ENCODE measurements around the gene FAM110D.
A peak's percentile ranks its signal among the peaks of the same experiment; 100 is the strongest.

Gene FAM110D

DNA sequence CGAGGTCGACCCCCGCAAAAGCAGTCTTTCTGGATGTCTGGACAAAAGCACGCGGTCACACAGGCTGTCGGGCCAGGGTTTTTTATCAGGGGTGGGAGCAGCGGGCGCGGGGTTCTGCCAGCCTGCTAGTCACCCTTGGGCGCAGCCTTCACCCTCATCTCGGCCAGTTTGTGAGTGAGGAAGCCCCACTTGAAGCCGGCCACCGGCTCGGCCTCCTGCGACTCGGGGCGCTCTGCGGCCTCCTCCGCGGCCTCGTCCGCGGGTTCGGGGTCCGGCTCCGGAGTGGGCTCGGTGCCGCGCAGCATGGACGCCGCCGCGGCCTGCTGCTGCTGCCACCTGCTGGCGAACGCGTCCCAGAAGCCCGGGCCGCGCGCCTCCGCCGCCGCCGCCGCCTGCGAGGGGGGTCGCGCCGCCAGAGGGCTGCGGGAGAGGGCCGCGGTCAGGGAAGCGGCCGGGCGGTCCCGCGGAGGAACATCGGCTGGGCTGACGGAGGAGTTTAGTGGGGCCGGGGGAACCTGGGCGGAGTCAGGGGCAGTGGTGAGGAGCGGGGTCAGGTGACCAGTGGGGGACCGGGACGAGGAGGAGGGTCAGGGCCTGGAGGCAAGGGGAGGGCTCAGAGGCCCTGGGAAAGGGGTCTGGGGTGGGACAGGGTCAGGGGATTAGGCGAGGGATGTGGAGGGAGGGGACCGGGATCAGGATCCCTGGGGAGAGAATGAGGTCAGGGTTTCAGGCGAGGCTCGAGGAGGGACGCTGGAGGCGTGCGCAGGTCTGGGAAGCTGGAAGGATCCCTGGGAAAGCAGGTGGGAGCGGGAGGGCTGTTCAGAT, 5.4 kb downstream of the FAM110D start:
- ATAC-seq: peak; percentile 66 to 69

- ATAC-seq: no peak
Observed at GRCh38 chr1:26164861-26165842, 6.3 kb downstream of the FAM110D start.

GRCh38 chr1:26166719-26167281, 7.9 kb downstream of the FAM110D start:
- ATAC-seq: no peak

GRCh38 chr1:26168410-26169197, 9.7 kb downstream of the FAM110D start, which contains the start of gene C1orf232:
Gene C1orf232 (minus strand): TSS chr1:26168963. CDS start chr1:26168499, 464 bp downstream.
- ATAC-seq: no peak

- ATAC-seq: no peak
Observed at GRCh38 chr1:26169198-26169554, 10.3 kb downstream of the FAM110D start.

- peak; percentile 92 to 95 for ATAC-seq
Observed at GRCh38 chr1:26169669-26170471, 11.0 kb downstream of the FAM110D start, which contains the start of gene ZNF593. Gene ZNF593 (plus strand): TSS chr1:26169908. CDS start chr1:26169984, 76 bp downstream.

- ATAC-seq: no peak
Observed at GRCh38 chr1:26170472-26170821, 11.6 kb downstream of the FAM110D start.

- ATAC-seq: no peak
Observed at GRCh38 chr1:26171084-26172072, 12.5 kb downstream of the FAM110D start, which contains the start of gene ZNF593OS. Gene ZNF593OS (minus strand): TSS chr1:26171832. CDS start chr1:26171661, 171 bp downstream.

- ATAC-seq: no peak
Observed at GRCh38 chr1:26175346-26175745, 16.5 kb downstream of the FAM110D start.

DNA sequence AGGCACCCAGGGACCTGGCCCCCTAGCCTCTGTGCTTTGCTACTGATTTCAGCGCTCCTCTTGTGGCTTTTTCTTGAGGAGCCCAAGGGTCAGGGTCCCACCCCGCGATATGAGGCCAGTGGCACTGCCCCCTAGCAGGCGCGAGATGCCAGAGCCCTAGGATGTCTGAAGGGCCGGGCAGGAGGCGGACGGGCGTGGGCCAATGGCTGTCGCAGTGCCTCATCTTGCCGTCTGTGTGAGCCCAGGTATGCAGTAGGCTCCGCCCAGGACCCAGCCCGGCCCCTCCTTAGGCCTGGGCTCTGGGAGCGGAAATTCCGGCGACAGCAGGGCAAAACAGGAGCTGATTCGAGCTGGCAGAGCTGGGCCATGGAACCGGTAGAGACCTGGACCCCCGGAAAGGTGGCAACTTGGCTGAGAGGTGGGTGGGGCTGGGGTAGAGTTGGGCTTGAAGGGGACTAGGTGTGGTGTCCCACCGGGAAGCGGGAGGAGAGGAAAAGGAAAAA, 18.4 kb downstream of the FAM110D start, which contains the start of gene CNKSR1:
CNKSR1 (plus strand) TSS at position 310 of the 503 bp plus-strand sequence; CDS start at position 367, 57 bp downstream.
- peak in 1 of 2 donors; percentile 39 for ATAC-seq

DNA sequence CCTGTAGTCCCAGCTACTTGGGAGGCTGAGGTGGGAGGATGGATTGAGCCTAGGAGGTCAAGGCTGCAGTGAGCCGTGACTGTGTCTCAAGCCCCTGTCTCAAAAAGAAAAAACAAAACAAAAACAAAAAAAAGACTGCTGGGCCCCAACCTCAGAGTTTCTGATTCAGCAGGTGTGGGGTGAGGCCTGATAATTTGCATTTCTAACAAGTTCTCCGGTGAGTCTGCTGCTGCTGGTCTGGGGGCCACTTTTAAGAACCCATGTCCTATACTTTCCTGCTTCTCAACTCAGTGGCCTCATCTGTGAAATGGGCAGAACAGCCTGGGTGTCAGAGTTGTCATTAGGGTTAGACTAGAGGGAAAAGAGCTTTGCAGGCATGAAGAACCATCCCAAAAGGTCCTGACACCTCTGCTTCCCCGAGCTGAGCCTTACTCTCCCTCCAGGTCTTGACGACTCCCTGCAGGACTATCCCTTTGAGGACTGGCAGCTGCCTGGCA, 21.2 kb downstream of the FAM110D start:
- ATAC-seq: no peak

DNA sequence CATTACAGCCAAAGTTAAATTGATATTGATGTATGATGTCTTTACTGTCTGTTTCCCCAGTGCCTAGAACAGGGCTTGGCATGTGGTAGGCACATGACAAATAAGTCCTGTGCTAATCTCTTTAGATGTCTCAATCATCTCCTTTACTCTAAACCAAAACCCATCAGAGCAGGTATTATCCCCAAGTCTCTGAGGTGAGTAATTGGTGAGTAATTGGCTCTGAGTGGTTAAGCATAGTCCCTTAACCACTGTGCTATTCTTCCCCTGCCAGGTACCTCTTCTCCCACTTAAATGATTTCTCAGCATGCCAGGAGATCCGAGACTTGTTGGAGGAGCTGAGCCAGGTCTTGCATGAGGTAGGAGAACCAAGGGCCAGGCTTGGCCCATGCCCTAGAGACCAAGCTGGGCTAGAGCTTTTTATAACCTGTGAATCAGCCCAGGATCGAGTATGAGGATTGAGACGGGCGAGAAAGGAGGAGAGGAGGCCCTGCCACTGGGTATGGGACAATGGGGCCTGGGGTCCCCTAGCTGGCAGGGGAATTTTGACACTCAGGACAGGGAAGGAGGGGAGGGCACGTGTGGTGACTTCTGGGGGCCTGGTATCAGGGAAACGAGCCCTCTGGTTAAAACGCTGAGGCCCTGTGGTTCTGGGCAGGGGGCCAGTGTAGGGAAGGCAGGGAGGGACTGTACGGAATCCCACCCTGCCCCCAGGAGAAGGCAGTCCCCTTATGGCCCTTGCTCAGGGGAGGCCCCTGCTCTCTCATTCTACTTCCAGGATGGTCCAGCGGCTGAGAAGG, 22.9 kb downstream of the FAM110D start:
- peak; percentile 92 to 93 for ATAC-seq

- no peak for ATAC-seq
Observed at GRCh38 chr1:26182383-26182696, 23.5 kb downstream of the FAM110D start.

- no peak for ATAC-seq
Observed at GRCh38 chr1:26184086-26184485, 25.2 kb downstream of the FAM110D start.

- no peak for ATAC-seq
Observed at GRCh38 chr1:26184883-26185282, 26.0 kb downstream of the FAM110D start.

- ATAC-seq: no peak
Observed at GRCh38 chr1:26187882-26188281, 29.0 kb downstream of the FAM110D start.

GRCh38 chr1:26188477-26188876, 29.6 kb downstream of the FAM110D start:
- no peak for ATAC-seq

- ATAC-seq: no peak
Observed at GRCh38 chr1:26189331-26189730, 30.5 kb downstream of the FAM110D start.
